SK-N-MC (cell line): ENCODE measurements around the gene ITIH3.

Experiments
- EZH2 ChIP-seq: fragments of 200-600 bp; sonication (generic); IDR thresholded peaks from one replicate; pipeline ENCODE4 v1.6.1; 2017; ENCODE audit warnings: antibody characterized with exemption
- FOXP2 ChIP-seq: optimal IDR thresholded peaks from 2 replicates; pipeline ENCODE3; 2011; ENCODE audit warnings: mild to moderate bottlenecking, moderate library complexity; ENCODE audit not compliant: insufficient read depth; ENCODE audit errors: extremely low read length, control extremely low read depth
- POLR2AphosphoS5 ChIP-seq: IDR thresholded peaks from 2 replicates; pipeline ENCODE4 v1.6.1; 2012; ENCODE audit warnings: mild to moderate bottlenecking, low read depth, low read length, borderline replicate concordance

GRCh38 chr3:52775877-52776276 lies 18.7 kb upstream of the ITIH3 start:
- no peak for TF ChIP-seq EZH2
- no peak for TF ChIP-seq POLR2AphosphoS5
- no peak for TF ChIP-seq FOXP2
